ENCODE measurements around the gene AQP1.

Gene AQP1

GRCh38 chr7:30905078-30906012, 6.3 kb upstream of the AQP1 start:
- no peak for DNase-seq

- no peak for DNase-seq
These were observed 5.6 kb upstream of the AQP1 start for GRCh38 chr7:30906014-30906413.

- DNase-seq, result no peak
These were observed 5.0 kb upstream of the AQP1 start for GRCh38 chr7:30906515-30907240.

DNA sequence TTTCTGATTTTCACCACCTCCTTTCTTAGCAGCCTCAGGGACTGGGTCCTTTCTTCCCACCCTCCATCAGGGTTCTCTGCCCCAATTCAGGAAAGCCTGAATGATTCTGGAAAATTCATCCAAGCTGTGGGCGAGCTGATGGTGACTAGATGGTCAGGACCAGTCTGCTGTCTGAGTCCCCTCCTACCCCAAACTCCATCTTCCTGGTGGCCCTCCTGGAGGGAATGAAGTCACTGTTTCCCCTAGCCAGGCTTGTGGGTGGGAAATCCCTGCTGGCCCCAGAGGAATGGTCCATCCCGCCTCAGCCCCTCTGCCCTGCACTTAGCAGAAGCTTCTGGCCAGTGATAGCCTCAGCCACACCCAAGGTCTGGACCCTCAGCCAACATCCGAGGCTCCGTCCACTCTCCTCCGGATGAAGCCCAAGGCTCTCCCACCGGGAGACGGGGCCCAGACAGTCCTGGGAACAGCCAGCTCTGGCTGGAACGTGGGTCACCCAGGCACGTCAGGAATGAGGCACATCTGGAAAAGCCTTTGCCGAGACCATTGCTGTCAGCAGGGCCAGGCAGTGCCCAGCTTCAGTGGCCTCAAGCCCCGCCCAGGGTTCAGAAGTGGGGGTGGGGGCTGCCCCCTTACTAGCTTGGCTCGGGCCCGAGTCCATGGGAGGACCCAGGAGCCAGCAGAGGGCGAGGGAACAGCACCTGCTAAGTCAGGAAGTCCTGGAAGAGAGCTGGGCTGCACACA, 4.0 kb upstream of the AQP1 start:
- no peak for DNase-seq

GRCh38 chr7:30908681-30909080, 3.0 kb upstream of the AQP1 start:
- DNase-seq, result no peak

DNA sequence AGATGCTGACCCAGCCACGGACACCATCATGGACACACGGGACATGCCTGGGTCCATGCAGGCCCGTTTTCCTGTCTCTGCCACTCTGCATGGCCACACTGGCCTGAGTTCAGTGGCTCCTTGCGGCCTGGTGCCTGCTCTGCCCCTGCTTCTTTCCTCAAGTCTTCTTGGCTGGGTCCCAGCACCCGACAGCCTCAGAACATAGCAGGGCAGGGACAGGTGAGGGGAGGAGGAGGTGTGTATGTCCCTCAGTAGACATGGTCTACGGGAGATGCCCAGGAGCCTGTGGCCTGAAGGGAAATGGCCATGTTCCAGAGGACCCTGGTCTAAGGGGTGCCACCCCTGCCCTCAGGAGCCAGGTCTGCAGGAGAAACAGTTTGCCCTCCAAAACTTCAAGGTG, 2.2 kb upstream of the AQP1 start:
- no peak for DNase-seq

- no peak for DNase-seq
These were observed 1.1 kb upstream of the AQP1 start for GRCh38 chr7:30910411-30911073.

DNA sequence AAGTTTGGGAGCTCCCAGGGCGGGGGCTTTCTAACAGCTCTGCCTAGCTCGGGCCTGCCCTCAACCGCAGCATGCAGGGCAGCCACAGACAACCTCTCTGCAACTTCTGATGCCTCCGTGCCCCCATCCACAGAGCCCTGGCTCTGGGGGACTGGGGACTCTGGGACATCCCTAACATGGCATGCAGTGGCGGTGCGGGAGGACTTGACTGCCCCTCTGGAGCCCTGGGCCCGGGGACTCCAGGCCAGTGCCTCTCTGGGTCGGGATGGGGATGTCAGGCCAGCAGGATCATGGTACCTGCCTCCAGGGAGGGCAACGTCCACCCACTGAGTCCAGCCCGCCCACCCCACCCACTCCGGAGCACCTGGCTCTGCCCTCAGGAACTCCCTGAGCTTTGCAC, 520 bp upstream of the AQP1 start:
- no peak for DNase-seq

DNA sequence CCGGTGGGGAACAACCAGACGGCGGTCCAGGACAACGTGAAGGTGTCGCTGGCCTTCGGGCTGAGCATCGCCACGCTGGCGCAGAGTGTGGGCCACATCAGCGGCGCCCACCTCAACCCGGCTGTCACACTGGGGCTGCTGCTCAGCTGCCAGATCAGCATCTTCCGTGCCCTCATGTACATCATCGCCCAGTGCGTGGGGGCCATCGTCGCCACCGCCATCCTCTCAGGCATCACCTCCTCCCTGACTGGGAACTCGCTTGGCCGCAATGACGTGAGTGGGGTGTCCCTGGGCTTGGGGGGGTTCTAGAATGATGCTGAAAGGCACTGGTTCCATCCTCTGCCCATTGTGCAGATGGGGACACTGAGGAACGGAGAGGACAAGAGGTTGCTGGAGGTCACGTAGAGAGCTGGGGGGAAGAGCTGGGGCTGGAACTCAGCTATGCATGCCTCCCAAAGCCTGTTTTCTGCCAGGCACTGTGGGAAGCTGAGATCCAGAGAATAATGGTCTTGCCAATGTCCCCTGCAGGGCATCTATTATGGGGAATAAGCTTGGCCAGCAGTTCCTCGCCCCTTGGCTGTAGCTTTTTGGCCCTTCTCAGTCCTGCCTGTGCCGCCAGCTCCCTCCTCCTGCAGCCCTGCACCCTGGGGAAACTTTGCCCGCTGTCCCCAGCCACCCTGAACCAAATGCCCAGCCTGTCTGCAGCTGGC, 523 bp downstream of the AQP1 start:
- no peak for DNase-seq

GRCh38 chr7:30912731-30912985, 1.0 kb downstream of the AQP1 start:
- DNase-seq, result no peak

GRCh38 chr7:30912986-30913811, 1.5 kb downstream of the AQP1 start:
- no peak for DNase-seq

DNA sequence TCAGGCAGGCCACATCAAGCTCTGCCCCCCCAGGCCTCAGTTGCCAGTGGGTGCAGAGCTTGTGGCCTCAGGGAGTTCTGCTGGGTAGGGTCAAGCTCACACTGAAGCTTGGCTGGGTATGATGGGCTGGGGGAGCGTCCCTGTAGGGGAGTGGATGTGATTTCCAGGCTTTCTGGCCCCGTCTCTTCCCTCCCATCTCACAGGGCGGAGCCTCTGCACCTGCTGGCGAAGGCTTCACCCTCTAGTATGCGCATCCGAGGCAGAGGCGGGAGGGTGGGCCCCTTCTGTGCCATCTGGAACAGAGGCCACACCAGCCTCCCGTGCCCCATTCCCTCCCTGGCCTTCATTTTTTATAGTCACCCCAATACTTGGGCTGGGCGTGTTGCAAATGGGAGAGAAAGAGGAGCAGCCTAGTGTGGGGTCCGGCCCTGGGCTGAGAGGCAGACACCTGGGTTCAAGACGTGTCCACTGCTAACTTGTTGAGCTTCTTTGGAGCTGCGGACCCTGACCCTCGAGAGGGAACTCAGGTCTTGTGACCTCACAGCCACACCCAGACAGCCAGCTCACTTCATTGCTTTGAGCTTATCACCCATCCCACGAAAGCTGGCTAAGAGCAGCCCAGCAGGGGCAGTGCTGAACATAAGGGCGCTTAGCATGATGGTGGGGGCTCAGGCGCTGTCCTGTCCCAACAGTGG, 2.3 kb downstream of the AQP1 start:
- DNase-seq, result no peak

- no peak for DNase-seq
These were observed 2.9 kb downstream of the AQP1 start for GRCh38 chr7:30914596-30914995.

DNA sequence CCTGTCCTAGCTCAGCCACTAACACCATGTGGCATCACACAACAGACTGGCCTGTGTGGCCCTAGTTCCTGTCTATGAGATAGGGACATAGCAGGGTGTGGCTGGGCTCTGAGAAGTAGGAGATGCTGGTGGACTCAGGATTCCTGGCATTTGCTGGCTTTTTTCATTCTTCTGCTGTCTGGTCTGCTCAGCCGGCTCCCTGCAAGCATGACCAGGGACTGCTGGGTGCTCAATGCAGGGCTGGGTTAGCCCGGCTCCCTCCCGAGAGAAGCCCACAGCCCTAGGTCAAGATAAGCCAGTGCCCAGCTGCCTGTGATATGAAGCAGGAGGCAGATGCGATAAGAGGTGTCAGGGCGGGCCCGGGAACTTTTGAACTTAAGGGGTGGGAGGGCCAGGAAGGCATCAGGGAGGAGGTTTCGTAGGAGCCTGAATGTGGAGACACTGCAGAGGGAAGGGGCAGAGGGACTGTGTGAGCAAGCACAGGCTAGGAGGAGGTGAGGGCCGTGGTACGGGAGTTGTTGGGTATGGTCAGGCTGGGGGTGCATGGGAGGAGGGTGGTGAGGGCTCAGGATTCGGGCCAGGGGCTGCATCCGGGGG, 3.5 kb downstream of the AQP1 start:
- DNase-seq, result no peak

GRCh38 chr7:30915751-30916150, 4.1 kb downstream of the AQP1 start:
- no peak for DNase-seq

- no peak for DNase-seq
These were observed 4.6 kb downstream of the AQP1 start for GRCh38 chr7:30916255-30916654.

GRCh38 chr7:30916767-30917166, 5.1 kb downstream of the AQP1 start:
- no peak for DNase-seq

GRCh38 chr7:30917216-30917893, 5.7 kb downstream of the AQP1 start:
- DNase-seq, result no peak

GRCh38 chr7:30918676-30919075, 7.0 kb downstream of the AQP1 start:
- no peak for DNase-seq

Measured in right kidney (tissue), 1 donor.